ENCODE measurements around the gene IDH1. TPM values are rescaled to one million over a fixed set of nuclear protein-coding genes. Genes with fewer than 3 reads are reported as not detected.

IDH1 gene
- total and polyA plus RNA-seq, 2 of the 13 experiments (the other 11 are each of a cell fraction or from before 2014, with no cell fraction given): 312 to 1,077 TPM

- TF ChIP-seq ZNF512 (CRISPR knock-in tag; IDR thresholded peaks at IDR 0.05): no peak
- TF ChIP-seq ZNF724P (CRISPR knock-in tag; IDR thresholded peaks at IDR 0.05; ENCODE audit: borderline replicate concordance): no peak
- TF ChIP-seq ZNF33B (CRISPR knock-in tag; IDR thresholded peaks at IDR 0.05): no peak
- TF ChIP-seq RERE (CRISPR knock-in tag; IDR thresholded peaks at IDR 0.05; ENCODE audit: low read depth): peak; percentile 65
- 0 out of 2 replicates have a peak, but pooled peaks have one; percentile 4 for TF ChIP-seq ZNF3 (CRISPR knock-in tag; IDR thresholded peaks at IDR 0.05)
- TF ChIP-seq MEIS1 (CRISPR knock-in tag; IDR thresholded peaks at IDR 0.05; ENCODE audit: borderline replicate concordance): peak; percentile 60; the same call in 1 of the 2 replicates
- TF ChIP-seq ZNF768 (CRISPR knock-in tag; IDR thresholded peaks at IDR 0.05): no peak; the same call in none of the 2 replicates
- TF ChIP-seq CCAR2 (optimal IDR thresholded peaks at IDR 0.05; ENCODE audit: low read depth, low read length): peak; percentile 25
- 0 out of 2 replicates have a peak, but pooled peaks have one; percentile 53 for TF ChIP-seq ZNF614 (CRISPR knock-in tag; IDR thresholded peaks at IDR 0.05; ENCODE audit: borderline replicate concordance)
- no peak for TF ChIP-seq NFE2L1 (CRISPR knock-in tag; IDR thresholded peaks at IDR 0.05; ENCODE audit: borderline replicate concordance)
- no peak; the same call in 1 of the 2 replicates for TF ChIP-seq ZNF121 (CRISPR knock-in tag; IDR thresholded peaks at IDR 0.05)
- peak; percentile 70; the same call in 1 of the 2 replicates for TF ChIP-seq ZNF740 (CRISPR knock-in tag; IDR thresholded peaks at IDR 0.05)
- TF ChIP-seq SCMH1 (CRISPR knock-in tag; IDR thresholded peaks at IDR 0.05; ENCODE audit: borderline replicate concordance): no peak
- TF ChIP-seq REST (IDR thresholded peaks at IDR 0.05; ENCODE audit: borderline replicate concordance in 1 of 2, low read depth in 1 of 2, low read length in 2 of 2): peak in 1 of 2 experiments; percentile 45; a peak in 1 of 4 replicates
- no peak for TF ChIP-seq NCOA1 (CRISPR knock-in tag; IDR thresholded peaks at IDR 0.05)
- TF ChIP-seq CHD4 (IDR thresholded peaks at IDR 0.05; ENCODE audit: borderline replicate concordance, low read length): no peak
- 0 out of 4 replicates have a peak, but pooled peaks of 1 of the 2 experiments have one; percentile 23 for TF ChIP-seq NR2F1 (CRISPR knock-in tag; IDR thresholded peaks at IDR 0.05)
- no peak for TF ChIP-seq ZNF468 (CRISPR knock-in tag; IDR thresholded peaks at IDR 0.05)
Measured at GRCh38 chr2:208254871-208255556, at the start of gene IDH1 (continued).
